GM21723 (cell line): Measurements from ENCODE around the gene GLS.
A peak's percentile ranks its signal among the peaks of the same experiment; 100 is the strongest.
"Not testable (repeated sequence)": the region's sequence is repeated elsewhere in the genome, so short reads cannot be mapped to it uniquely, and the experiment has no call there.

ENCODE experiments used
- ATAC-seq: cut with Tn5 transposase; IDR thresholded peaks from one replicate; pipeline ENCODE4 v1.9.1; 2021; ENCODE audit warnings: mild to moderate bottlenecking, moderate library complexity; ENCODE audit not compliant: unreplicated experiment

Gene GLS

DNA sequence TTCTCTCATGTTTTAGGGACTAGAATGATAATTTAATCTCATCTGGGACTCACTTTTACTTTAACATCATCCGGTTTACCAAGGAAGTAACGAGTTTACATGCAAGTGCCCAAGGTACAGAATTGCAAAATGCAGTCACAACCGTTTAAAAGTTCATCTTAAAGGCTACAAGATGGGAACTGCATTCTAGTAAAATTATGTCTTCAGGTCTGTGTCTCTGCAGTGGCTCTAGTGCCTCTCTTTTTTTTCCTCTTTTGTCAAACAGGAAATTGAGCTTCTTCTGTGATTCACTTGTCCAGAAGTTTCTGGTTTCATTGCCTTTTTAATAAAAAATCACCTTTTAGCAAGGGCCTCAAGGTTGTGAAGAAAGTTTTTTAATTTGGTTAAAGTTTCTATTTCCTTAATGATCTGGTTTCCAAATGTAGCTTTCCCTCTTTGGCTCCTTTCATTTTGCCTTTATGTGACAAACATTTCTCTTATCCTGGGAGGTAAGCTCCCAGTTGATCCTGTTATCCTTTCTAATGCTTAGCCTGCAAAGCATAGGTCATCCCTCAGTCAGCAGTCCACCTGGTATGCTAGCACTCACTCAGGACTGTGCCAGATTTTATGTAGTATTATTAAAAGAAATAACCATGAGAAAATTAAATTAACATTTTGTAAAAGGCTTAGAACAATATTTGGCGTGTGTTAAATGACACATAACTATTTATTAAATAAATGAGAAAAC is 2.4 kb downstream of the GLS start:
- ATAC-seq: no peak

DNA sequence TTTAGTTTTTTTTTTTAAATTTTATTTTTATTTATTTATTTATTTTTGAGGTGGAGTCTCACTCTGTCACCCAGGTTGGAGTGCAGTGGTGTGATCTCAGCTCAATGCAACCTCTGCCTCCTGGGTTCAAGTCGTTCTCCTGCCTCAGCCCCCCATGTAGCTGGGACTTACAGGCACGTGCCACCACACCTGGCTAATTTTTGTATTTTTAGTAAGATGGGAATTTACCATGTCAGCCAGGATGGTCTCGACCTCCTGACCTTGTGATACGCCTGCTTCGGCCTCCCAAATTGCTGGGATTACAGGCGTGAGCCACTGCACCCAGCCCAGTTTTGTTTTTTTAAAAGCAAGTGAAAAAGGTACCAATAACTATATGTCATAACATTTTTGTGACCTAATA is 5.2 kb downstream of the GLS start:
- ATAC-seq: not testable (repeated sequence)

DNA sequence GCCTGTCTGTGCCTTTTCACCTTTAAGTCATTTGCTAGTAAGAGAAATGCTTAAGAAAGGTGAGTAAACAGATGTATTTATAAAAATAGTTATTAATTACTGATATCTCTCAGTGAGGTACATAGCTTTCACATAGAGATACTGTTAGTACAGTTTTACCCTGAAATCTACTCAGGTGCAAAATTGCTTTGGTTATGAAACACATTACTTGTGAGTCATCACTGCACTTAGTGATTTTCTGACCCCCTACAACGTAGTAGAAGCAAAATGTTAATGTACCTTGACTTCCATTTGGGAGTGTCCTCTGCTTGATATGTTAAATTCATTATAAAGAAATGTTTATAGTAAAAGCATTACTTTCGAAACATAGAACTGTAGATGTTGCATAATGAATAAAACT is 6.5 kb downstream of the GLS start:
- ATAC-seq: peak; percentile 65

DNA sequence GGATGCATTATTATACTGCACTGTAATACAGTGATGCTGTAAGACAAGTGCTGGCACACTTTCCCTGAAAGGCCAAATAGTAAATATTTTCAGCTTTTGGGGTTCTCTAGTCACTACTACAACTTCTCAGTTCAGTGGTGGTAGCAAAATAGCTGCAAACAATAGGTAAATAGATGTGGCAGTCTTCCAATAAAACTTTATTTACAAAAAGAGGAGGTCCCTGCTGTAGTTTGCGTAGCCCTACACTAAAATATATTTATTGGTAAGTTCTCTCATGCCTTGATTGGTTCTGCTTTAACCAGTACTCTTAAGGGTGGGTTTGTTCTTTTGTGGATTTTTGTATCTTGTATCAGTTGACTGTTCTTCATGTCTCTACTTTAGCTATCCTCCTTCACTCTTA is 7.8 kb downstream of the GLS start:
- no peak for ATAC-seq

DNA sequence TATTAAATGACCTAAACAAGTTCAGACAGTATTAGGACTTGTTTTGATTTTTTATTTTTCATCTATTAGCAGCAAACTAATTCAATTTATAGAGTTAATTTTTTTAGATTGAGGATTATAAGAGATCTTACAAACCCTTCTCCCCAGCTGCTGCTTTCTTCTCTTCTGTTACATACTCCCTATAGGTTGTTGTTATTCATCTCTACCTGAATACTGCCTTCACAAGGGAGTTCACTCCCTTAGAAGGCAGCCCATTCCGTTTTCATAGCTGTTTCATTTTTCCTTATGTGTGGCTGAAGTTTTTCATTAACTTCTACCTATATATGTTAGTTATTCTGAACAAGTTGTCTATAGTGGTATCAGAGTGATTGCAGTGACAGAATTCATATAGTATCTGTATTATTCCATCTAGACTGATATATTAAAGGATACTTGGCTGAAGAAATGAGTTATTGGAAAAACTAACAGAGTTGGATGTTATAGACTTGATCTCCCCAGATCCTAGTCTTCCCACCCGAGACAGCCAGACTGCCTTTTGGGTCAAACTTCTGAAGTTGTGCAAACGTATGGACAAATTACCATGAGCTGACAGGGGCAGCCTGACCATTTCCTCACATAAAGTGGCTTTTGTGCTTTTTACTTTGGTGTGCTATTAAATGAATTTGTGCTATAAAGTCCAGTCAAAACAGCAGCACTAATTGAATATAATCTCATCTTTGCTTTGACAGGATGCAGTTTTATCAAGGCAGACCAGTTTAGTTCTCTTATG is 8.7 kb downstream of the GLS start:
- ATAC-seq: no peak

DNA sequence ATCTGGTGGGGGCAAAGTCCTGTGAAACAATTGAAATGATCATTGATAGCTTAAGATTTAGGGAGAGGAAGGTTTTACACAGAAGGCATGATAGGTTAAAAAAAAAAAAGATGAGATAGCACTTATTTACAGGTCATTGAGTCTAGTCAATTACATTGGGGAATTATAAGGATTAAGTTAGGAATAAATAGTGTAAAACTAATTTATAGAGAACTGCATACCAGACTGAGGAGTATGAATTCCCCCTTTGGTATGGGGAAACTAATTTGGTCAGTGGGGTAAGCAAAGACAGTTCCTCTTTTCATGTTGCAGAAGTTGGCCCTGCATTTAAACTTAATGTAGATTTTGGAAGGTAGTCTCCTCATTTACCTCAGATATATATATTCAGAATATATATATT is 10.8 kb downstream of the GLS start:
- ATAC-seq: peak; percentile 57

DNA sequence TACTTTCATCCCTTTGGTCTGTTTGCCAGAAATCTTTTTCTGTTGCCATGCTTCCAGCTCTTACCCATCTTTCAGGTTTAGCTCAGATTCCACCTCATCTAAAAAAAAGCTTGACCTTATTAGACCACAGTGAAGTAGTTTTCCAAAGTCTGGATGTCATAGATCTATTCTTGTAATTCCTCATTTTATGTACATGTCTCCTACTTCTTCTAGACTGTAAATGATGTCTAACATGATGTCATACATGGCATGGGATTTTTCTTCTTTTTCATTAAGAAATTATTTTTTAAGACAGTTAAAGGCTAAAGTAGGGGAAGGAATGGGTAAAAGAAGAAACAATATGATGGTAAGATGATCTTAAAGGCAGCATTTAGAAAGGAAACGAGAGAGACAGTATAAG is 11.3 kb downstream of the GLS start:
- ATAC-seq: no peak

DNA sequence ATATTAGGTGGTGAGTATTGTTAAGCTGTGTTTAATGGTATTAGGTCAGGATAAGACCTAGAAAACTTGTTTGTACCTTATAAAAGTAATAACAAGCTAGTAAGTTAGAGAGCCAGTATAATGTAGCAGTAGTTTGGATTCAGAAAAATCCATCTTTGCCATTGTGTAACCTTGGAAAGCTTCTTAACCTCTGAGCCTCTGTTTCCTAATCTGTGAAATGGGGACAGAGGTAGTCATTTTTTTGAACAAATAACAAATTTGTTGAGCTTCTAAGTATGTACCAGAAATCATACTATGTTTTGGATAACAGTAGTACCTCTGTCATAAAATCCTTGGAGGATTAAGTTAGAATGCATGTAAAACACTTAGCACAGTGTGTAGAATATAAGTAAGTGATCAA is 12.5 kb downstream of the GLS start:
- no peak for ATAC-seq

DNA sequence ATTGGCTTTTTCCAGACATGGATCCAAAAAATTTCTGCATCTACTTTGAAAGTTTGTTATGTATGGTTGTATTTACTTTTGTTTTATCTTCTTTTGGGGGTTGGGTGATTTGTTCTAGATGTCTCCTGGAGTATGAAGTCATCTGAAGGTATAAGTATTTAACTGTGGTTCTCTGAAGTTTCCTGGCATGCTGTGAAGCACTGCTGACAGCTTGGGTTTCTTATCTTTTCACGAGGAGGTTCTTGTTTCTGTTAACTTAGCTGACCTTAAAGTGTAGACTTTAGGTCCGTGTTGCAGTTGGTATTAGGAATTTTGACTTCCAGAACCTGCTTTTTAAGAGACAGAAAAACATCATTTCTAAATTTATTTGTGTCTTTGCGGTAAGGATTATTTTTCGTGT is 15.9 kb downstream of the GLS start:
- ATAC-seq: no peak

DNA sequence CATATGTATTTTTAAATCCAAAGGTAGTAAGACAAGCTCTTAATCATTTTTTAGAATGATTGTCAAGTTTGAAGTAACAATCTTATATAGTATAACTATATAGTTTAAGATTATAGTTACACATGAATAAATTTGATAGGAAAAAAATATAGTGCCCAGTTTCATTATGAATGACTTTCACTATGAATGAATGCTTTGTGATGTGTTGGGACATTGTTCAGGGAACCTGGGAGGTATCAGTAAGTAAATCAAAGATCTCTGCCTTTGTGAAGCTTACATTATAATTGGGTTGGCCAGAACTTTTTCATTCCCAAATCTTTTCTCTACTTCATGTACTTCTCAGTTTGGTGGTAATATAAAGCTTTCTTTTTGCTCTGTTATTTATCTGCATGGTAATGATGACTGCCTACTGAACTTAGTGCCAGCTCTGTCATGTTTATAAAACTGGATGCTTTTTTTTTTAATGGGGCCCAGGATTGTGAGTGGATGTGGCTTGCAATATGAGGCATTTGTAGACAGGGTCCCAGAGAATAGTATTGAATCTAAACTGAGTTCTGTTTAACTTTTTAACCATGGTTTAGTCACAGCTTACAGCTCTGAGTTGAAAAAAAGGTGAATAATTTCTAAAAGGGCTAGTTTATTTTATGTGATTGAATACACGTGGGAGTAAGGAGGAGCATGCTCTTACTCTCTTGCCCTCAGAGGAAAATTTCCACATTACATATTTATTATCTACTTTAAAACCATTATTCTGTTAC is 23.3 kb downstream of the GLS start:
- no peak for ATAC-seq

DNA sequence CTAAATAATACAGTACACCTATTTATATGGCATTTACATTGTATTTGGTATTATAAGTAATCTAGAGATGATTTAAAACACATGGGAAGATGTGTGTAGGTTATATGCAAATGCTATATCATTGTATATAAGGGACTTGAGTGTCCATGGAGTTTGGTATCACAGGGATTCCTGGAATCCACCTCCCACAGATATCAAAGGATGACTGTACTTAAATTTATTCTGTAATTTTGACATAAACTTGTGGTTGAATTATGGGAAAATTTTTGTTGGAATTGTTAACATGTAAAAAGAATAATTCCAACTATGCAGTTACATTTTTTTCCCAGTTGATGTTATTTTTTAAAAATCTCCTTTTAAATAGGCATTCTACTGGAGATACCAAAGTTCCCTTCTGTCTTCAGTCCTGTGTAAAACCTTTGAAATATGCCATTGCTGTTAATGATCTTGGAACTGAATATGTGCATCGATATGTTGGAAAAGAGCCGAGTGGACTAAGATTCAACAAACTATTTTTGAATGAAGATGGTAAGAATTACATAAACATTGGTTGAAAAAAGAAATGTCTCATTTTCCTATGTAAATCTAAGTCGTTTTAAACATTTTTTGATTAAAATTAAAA is 24.1 kb downstream of the GLS start:
- no peak for ATAC-seq

DNA sequence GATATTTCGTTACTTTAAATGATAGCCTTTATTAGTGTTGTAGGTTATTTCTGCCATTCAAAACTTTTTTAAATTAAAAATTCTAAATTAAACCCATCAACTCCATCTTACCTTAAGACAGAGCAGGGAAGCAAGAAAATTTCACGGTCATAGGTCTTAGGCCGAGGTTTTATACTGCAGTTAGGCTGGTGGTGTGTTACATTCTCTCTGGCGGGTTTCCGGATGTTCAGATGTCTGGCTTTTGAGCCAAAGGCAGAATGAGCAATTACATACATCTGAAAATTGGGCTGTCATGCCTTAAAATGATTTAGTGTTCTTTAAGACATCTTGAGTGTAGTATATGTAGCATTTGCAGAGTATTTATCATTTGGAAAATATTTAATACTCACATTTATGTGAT is 27.9 kb downstream of the GLS start:
- ATAC-seq: no peak

DNA sequence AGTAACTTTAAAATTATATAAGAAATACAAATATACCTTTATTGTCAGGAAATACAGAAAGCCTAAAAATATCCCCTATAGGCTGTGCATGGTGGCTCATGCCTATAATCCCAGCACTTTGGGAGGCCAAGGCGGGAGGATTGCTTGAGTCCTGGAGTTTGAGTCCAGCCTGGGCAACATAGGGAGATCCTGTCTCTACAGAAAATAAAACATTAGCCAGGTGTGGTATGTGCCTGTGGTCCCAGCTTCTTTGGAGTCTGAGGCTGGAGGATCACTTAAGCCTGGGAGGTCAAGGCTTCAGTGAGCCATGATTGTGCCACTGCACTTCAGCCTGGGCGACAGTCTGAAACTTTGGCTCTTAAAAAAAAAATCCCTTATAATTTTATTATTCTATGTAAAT is 29.1 kb downstream of the GLS start:
- no peak for ATAC-seq

DNA sequence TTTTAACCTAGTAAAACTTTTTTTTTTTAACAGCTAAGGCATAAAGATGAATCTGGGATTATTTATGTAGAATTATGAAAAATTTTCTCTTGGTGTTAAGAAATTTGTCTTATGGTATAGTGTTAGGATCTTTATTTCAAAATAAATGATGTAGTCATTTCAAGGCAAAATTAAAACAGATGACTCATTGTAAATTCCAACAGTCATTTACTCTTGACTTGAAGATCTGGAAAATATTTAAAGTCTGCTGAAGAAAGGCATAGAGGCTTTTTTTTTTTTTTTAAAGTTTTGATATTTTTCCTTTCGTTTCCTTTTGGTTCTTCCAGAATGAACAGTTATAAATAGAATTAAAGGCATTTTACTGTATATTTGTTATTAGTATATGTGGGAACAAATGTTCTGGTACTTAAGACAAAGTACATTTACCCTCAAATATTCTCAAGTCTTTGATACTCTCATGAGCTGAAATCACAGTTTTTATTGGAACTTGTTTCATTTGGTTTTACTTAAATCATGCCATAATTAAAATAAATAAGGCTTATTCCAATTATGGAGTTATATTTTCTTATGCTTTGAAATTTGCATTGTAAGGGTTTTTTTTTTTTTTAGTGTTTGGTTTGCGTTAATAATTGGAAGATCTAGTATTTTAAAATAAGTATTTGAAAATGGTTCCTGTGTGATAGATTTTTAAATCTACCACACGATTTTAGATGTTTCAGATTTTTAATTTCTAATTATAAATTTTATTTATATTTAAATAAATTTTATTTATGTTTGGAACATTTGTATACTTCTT is 29.9 kb downstream of the GLS start:
- ATAC-seq: no peak

DNA sequence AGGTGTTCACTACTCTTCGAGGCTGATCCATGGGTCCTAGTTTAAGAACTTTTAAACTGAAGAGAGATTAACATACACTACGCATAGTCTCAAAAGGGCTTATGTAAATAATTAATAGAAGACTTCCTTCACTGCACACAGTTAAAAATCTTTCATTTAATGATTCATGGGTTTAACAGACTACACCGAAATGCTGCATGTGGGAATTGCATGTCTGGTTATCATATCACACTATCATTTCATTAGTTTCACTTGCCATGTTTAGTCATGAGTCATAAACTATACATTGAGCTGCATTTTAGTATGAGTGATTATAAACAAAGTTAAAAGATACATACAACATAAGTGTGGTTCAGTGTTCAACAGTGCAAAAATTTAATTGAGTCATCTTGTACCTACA is 31.2 kb downstream of the GLS start:
- ATAC-seq: peak; percentile 81

DNA sequence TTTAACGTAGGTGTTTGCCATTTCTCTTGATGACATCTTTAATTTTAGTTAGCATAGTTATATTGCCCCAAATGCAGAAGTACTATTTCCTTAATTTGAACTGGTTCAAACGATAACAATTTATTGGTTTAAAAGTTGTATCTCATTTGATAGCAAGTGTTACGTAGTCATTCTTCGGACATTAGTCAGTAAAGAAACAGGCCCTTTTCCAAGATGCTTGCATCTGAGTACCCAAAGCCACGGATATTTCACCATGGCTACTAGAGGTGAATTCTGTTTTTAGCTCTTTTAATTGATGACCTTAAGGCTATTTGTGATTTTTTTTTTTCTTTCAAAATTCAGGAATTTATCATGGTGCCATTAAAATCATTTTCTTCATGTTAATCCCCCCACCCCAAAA is 32.1 kb downstream of the GLS start:
- ATAC-seq: no peak

DNA sequence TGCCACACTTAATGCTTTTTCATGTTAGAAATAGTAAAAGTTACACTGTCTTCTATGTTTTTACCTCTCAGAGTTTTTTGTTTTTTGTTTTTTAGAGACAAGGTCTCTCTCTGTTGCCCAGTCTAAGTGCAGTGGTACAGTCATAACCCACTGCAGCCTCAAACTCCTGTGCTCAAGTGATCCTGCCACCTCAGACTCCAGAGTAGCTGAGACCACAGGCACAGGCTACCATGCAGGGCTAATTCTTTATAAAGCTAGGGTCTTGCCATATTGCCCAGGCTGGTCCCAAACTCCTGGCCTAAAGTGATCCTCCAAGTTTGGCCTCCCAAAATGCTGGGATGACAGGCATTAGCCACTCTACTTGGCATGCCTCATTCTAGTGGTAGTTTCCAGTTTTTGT is 33.1 kb downstream of the GLS start:
- no peak for ATAC-seq

DNA sequence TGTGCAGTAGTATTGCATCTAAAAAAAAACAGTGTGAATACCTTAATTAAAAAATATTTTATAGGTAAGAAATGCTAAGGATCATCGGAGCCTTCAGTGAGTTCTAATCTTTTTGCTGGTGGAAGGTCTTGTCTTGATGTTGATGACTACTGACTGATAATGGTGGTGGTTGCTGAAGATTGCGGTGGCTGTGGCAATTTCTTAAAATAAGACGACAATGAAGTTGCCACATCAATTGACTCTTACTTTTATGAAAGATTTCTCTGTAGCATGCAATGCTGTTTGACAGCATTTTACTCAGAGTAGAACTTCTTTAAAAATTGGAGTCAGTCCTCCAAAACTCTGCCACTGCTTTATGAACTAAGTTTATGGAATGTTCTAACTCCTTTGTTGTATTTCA is 36.2 kb downstream of the GLS start:
- no peak for ATAC-seq

DNA sequence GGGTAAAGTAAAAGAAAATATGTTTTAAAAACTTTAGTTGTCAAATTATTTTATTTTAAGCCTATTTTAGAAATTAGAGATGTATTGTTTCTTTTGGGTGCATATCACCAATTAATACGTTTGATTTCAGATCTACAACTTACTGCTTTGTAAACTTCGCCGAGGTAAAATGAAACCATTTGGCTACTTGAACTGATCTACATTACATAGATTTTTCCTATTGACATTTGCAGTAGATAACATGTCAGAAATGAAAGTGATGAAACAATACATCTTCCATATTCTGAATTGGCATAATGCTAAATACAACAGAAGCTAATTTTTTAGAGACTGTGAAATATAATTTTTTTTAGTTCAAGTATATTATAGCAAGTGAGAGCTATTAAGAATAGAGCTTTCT is 39.5 kb downstream of the GLS start:
- ATAC-seq: no peak

DNA sequence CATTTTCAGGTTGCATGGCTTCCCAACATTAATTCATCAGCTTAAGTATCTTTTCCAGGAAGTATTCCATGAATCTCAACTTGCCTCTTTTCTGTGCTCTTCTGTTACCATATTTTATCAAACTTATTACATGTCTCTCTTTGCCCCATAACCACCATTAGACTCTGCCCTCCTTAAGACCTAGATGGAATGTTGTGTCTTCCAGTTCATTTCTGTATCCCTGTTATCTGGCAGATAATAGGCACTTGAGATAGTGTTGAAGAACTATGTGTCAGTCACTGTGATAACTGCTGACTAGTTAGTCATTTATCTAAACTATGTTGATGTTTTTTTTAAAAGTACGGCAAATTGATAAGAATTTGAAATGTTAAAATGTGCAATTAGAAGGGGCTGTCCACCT is 41.8 kb downstream of the GLS start:
- ATAC-seq: no peak

DNA sequence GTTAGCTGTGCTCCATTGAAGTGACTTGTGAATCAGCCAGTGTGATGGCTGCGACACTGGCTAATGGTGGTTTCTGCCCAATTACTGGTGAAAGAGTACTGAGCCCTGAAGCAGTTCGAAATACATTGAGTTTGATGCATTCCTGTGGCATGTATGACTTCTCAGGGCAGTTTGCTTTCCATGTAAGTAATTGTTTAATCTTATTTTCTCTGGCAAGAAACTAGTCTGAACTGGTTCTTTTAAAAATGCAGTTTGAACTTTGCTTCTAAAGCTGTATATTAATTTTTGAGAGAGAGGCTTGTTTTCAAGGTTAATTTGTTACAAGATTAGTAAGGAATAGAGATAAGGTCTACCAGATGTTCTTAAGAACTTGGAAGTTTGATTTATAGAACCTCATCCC is 46.7 kb downstream of the GLS start:
- no peak for ATAC-seq
